HG02759 (cell line): ENCODE measurements around the gene UBE2O.
"Not testable (repeated sequence)": the region's sequence is repeated elsewhere in the genome, so short reads cannot be mapped to it uniquely, and the experiment has no call there.

Experiments used
- ATAC-seq: cut with Tn5 transposase; IDR thresholded peaks from one replicate; pipeline ENCODE4 v1.9.1; 2021; ENCODE audit warnings: mild to moderate bottlenecking, moderate library complexity; ENCODE audit not compliant: unreplicated experiment

UBE2O gene

DNA sequence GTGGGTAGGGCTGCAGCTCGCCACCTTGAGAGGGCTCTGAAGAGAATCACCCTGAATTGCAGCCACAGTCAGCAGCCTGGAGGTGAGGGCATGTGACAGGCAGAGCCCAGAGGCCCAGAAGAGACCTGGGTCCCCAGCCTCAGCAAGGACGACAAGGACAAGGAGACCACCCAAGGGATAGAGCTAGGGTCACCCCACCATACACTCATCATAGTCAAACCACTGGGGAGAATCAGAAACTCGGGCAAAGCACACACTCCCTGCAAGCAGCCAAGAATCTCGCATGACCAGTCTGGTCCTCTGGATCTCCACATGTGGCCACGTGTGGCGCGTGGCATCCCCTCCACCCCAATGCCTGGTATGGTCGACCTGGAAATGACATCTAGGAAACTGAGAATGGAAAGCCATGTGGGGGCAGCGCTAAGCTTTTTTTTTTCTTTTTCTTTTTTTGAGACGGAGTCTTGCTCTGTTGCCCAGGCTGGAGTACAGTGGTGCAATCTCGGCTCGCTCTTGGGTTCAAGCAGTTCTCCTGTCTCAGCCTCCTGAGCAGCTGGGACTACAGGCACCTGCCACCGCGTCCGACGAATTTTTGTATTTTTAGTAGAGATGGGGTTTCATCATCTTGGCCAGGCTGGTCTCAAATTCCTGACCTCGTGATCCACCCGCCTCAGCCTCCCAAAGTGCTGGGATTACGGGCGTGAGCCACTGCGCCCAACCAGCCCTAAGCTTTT lies 73.1 kb downstream of the UBE2O start:
- no peak for ATAC-seq

DNA sequence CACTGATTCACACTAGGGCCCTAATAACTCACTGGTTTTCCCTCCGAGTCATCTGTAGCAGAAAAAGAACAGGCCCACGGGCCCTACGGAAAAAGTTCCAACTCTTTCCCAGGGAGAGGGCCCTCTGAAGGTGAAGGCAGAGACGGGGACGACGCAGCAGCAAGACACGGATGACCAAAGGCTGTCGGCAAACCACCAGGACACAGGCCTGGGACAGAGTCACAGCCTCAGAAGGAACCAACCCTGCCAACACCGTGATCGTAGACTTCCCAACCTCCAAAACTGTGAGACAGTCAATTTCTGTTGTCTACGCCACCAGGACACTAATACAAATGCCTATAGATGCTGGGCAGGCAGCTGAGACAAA lies 73.7 kb downstream of the UBE2O start:
- ATAC-seq = no peak

DNA sequence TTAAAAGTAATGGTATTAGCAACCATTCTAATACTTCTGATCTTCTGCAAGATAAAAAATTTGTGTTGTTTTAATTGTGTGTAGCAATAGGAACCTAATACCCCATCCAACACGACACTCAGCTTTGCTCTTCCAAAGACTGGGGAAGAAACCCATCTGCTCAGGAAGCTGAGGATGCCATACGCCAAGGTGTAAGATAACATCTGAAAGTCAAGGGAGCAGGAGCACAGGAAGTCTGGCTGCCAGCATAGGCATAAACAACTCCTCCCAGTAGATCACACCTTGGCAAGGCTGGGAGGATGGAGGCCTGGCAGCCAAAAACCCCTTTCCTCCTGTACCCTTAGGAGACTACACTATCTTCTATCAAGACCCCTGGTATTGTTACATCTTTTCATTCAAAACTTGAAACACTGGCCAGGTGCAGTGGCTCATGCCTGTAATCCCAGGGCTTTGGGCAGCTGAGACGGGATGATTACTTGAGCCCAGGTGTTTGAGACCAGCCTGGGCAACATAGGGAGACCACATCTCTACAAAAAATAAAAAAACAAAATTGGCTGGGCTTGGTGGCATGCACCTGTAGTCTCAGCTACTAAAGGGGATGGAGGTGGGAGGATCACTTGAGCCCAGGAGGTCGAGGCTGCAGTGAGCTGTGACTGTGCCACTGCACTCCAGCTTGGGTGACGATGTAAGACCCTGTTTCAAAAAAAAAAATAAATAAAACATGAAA lies 74.2 kb downstream of the UBE2O start:
- ATAC-seq = no peak

DNA sequence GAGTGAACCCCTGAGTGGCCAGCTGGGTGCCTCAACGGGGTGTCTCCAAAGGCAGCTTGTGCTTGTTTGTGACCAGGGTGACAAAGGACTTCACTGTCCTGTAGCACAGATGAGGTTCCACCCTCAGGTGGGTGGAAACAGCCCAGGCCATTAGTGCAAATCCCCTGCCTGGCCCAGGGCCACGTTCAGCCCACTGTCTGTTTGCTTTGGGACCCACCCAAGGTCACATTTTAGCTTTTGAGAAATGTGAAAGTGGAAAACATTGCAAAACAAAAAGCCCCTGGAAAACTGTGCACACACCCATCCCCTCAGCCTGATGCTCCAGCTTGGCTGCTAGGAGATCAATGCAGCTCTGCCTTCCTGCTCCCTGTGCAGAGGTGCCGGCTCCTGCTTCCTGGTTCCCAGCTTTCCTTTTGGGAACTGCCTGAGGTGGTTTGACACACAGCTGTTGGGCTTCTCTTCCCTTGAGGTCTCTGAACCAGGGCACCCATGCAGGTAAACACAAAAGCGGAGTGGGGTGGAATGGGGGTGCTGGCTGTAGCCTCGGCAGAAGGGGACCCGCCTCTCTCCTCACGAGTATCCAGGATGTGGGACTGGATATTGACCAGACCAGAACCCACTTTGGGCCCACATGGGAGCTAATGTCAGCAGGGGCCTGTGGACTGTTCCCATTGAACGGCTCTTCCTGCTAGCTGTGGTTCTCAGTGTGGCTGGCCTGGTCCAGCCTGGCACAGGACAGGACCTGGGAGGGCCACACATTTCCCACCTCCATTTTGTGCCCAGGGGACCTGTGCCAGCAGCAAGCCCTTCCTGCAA lies 76.4 kb downstream of the UBE2O start:
- ATAC-seq = no peak

DNA sequence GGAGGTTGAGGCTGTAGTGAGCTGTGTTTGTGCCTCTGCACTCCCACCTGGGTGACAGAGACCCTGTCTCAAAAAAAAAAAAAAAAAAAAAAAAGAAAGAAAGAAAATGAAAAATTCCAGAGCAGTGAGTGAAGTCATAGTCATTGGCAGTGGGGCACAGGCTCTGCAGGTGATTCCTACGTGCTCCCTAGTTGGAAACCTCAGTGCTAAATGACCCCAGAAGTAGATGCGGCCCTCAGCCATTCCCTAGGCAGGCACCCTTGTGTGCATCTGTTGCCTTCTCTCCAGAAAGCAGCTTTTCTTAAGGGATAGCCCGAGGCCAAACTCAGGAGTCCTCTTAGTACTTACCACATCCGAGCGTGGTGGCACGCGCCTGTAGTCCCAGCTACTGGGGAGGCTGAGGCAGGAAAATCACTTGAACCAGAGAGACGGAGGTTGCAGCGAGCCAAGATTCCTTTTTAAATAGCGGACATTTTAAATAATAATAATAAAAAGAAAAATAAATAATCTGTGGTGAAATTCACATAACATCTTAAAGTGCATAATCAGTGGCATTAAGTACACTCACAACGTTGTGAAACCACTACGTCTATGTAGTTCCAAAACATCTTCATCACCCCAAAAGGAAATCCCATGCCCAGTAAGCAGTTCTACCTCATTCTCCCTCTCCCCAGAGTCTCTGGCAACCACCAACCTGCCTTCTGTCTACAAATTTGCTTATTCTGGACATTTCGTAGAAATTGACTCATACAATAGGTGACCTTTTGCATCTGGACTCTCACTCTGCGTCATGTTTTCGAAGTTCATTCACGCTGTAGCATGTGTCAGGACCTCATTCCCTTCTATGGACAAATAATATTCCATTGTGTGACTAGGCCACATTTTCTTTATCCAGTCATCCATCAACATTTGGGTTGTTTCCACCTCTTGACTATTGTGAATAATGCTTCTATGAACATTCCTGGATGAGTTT lies 81.0 kb downstream of the UBE2O start:
- no peak for ATAC-seq

DNA sequence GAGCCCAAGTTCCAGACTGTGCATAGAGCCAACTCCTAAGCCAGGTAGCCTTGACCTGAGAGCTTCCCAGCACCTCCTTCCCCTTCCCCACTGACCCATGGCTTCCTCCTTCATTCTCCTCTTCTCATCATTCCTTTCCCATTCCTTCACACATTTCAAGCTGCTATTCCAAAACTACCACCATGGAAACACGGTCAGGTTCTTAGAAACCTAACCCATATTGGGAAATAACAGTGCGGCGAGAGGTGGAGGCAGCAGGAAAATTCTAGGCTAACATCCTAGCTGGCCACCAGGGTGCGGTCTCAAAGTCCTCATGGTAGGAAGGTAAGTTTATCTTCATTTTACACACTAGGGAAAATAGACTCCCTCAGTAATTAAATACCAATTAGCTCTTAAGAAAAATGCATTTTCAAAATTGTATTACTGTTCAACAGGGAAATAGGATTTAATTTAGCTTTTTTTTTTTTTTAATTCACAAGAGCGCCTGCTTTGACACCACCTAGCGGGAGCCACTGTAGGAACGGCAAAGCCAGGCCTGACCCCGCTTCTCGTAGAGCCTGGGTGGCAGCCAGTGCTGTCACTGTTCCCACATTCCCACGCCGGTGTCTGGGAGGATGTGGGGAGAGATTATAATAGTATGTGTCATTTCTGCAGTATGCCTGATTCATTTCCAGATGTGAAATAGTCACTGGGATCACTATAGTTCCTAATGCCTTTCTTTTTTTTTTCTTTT lies 82.5 kb downstream of the UBE2O start:
- no peak for ATAC-seq

DNA sequence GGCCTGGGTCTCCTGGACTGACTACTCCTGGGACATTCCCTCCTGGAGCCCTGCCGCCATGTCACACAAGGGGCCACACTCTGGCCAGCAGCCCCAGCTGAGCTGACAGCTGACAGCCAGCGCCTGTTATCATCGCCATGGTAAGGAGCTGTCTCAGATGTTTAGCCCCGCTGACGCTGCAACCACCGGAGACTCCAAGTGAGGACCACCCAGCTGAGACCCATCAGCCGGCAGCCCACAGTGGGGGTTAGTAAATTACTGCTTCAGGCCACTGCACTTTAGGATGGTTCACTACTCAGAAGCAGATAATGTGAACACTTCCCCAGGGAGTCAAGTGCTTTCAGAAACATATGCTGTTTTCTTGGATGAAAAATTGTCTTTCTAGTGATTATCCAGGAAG lies 83.1 kb downstream of the UBE2O start:
- ATAC-seq = no peak

DNA sequence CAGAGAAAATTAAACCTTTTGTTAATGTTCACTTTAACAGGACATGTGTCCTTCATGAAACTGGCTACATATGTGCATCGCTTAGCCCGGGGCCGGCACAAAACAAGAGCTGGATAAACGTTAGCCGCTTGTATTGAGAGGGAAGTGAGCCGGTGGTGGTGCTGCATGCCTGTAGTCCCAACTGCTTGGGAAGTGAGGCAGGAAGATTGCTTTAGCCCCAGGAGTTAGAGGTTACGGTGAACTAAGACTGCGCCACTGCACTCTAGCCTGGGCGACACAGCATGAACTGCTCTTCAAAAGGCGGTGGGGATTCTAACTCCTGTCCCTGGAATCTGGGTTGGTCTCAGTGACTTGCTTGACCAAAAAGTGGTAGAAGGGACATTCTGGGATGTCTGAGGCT lies 83.6 kb downstream of the UBE2O start:
- no peak for ATAC-seq

DNA sequence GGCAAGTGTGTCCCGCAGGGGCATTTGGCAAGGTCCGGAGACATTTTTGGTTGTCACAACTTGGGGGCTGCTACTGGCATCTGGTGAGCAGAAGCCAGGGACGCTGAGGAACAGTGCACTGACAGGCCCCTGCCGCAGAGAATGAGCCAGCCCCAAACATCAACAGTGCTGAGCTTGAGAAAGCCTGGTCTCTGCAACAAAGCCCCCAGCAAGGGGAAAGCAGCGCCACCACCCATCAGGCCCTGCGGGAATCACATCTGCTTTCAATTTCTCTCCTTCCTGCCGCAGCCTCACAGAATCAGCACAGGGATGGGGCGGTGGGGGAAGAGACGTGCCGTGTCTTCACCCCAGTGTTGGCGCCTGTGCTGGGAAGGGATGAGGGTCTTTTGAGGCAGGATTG lies 84.4 kb downstream of the UBE2O start:
- ATAC-seq = no peak

DNA sequence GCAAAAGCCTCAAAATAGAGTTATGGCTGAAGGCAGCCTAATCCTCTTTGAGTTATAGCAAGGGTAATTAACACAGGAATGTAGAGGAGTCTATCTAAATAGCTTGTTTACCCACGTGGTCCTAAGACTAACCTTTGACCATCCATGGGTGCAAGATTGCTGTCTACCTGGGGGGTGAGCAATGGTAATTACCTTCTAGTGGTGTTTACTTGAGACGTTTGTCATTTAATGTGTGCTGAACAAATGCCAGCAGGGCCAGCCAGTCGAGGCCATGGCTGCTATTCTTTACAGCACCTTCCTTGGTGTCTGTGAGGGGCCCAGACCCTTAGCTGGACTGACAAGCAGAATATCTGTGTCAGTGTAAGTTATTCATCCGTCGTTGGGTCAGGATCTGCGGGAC lies 85.3 kb downstream of the UBE2O start:
- no peak for ATAC-seq

DNA sequence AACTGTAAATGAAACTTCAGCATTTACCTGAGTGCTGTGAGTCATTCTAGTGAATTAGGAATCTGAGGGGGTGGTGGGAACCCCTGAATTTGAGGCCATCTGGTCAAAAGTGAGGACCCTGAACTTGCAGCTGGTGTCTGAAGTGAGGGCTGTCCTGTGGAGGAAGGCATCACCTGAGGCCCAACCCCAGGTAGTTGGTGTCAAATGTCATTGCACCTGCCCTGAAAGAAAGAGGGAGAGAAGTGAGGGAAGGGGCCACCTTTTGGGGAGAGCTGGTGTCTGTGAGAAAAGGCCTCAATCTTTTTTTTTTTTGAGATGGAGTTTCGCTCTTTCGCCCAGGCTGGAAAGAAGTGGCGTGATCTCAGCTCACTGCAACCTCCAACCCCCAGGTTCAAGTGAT lies 86.7 kb downstream of the UBE2O start:
- no peak for ATAC-seq

DNA sequence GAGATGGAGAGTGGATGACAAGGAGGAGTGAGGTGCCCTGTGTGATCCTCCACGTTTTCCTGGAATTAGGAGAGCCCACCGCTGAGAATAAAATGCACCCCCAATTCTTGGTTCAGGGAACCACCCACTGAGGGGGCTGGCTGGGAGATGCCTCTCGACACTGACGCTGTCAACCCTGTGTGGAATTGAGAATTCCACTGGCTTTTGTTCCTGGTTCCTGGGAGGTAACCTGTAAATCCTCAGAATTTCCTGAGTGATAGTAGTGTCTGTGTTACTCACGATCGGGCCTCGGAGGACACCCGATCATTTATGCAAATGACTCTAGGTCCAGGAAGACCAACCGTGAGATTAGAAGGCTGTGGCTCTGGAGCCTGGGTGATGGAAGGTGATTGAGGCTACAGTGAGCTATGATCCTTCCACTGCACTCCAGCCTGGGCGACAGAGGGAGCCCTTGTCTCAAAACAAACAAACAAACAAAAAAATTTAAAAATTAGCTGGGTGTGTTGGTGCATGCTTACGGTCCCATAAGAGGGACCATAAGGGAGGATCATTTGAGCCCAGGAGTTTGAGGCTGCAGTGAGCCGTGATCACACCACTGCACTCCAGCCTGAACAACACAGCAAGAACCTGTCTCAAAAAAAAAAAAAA lies 87.6 kb downstream of the UBE2O start:
- ATAC-seq = no peak

DNA sequence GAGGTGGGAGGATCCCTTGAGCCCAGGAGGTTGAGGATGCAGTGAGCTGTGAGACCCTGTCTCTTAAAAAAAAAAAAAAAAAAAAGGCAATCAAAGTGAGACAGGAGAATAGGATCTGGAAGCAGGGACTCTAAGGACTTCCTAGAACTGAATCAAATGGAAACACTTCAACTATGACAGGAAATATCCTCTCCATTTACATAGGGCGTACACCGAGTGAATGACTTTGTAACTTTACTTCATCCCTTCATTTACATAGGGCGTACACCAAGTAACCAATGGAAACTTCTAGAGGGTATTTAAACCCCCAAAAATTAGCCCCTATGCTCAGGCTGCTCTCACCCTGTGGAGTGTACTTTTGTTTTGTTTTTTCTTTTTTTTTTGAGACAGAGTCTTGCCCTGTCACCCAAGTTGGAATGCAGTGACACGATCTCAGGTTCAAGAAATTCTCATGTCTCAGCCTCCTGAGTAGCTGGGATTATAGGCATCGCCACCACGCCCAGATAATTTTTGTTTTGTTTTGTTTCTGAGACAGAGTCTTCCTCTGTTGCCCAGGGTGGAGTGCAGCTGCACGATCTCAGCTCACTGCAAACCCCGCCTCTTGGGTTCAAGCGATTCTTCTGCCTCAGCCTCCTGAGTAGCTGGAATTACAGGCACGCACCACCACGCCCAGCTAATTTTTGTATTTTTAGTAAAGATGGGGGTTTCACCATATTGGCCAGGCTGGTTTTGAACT lies 89.7 kb downstream of the UBE2O start:
- ATAC-seq = no peak

DNA sequence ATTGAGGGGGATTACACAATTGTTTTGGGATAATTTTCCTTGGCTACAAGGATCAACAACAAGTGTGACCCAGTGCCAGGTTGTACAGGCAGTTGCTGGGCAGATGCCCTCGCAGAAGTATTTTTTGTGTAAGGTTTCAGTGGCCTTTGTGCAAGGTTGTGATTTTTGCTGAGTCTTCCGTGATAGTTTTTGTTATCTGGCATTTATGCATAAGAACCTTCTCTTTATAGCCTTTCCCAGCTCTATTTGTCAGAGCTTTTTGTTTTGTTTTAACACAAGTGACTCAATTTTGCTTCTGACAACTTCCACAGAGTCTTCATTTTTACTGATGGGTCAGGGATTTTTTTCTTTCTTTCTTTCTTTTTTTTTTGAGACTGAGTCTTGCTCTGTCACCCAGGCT lies 92.5 kb downstream of the UBE2O start:
- ATAC-seq = no peak

DNA sequence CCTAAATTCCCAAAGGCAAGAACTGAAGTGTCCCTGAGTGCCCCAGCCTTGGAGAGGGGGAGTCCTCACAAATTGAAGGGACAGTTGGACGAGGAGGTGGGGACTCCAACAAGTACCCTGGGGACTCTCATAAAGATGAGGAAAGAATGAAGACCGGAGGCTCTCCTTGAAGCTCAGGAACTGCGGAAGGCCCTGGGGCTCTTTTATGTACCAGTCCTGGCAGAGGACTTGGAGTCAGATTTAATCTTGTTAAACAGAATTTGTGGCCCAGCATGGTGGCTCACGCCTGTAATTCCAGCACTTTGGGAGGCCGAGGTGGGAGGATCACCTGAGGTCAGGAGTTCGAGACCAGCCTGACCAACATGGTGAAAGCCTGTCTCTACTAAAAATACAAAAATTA lies 93.2 kb downstream of the UBE2O start:
- ATAC-seq = not testable (repeated sequence)

DNA sequence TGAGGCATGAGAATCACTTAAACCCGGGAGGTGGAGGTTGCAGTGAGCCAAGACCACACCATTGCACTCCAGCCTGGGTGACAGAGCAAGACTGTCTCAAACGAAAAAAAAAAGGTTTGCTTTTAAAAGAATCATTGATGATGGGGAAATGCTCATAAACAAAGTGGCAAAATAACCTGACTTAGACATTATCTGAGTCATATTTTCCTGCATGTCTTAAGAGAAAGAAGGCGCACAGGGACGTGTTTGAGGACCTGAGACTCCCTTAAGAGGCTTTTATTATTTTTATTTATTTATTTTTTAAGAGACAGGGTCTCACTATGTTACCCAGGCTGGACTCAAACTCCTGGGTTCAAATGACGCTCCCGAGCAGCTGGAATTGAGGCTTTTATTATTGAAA lies 93.6 kb downstream of the UBE2O start:
- ATAC-seq = no peak

DNA sequence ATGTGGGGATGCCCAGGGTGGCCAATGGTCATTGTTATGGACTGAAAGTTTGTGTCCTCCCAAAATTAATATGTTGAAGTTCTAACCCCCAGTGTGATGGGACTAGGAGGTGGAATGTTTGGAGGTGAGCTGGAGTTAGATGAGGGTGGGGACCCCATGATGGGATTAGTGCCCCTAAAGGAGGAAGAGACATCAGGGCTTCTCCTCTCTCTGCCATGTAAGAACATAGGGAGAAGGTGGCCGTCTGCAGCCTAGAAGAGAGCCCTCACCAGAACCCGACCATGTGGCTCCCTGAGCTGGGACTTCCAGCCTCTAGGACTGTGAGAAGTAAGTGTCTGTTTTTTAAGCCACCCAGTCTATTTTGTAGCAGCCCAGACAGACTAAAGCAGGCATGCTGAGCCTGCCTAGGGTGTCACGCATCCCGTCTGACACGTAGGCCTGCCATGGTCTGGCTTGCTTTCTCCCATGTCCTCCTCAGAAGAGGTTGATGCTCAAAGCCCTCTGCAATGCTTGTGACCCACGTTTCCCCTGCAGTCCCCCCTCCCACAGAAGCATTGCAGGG lies 95.3 kb downstream of the UBE2O start:
- no peak for ATAC-seq

DNA sequence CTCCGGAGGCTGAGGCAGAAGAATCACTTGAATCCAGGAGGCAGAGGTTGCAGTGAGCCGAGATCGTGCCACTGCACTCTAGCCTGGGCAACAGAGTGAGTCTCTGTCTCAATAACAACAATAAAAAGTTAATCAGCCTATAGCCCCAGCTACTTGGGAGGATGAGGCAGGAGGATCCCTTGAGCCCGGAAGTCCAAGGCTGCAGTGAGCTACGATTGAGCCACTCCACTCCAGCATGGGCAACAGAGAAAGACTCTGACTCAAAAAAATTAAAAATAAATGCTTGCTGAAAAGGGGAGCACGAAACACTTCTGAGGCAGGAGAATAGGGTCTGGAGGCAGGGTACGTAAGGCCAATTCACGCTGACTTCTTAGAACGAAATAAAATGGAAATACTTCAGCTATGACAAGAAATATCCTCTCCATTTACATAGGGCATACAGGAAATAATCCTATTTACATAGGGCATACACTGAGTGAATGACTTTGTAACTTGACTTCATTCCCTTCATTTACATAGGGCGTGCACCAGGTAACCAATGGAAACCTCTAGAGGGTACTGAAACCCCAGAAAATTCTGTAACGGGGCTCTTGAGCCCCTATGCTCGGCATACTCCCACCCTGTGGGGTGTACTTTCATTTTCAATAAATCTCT lies 96.0 kb downstream of the UBE2O start:
- ATAC-seq = no peak
